Measurements from ENCODE around the gene GID8.

GID8 gene

GRCh38 chr20:62969179-62969760, 31.3 kb downstream of the GID8 start:
- Histone ChIP-seq H3K9me3 (ENCODE audit: control insufficient read depth, low read length) (no peaks in the 10 kb centered on the region), H3K36me3 (ENCODE audit: control insufficient read depth, insufficient read depth, low read length) (no peaks in the 10 kb centered on the region), H3K4me3 (ENCODE audit: insufficient read depth, low read depth, low read length, poor library complexity, severe bottlenecking) (no peak overlapping the region), H3K4me1 (ENCODE audit: control insufficient read depth, insufficient read depth, low read length, poor library complexity, severe bottlenecking) (peaks cover 12% of the 10 kb centered on the region), H3K27ac (ENCODE audit: insufficient read depth, low read length, poor library complexity, severe bottlenecking) (no peak overlapping the region), H3K27me3 (replicated peaks; ENCODE audit: control insufficient read depth, insufficient read depth, low read length, poor library complexity, severe bottlenecking) (peaks cover 15% of the 10 kb centered on the region)
- no peak for DNase-seq

GRCh38 chr20:62969939-62970306, 32.0 kb downstream of the GID8 start:
- no peak overlapping the region for H3K27ac ChIP-seq (ENCODE audit: insufficient read depth, low read length, poor library complexity, severe bottlenecking)
- no peak for DNase-seq
- peaks cover 19% of the 10 kb centered on the region for H3K27me3 ChIP-seq (replicated peaks; ENCODE audit: control insufficient read depth, insufficient read depth, low read length, poor library complexity, severe bottlenecking)
- no peaks in the 10 kb centered on the region for H3K9me3 ChIP-seq (ENCODE audit: control insufficient read depth, low read length)
- peaks cover 12% of the 10 kb centered on the region for H3K4me1 ChIP-seq (ENCODE audit: control insufficient read depth, insufficient read depth, low read length, poor library complexity, severe bottlenecking)
- no peak overlapping the region for H3K4me3 ChIP-seq (ENCODE audit: insufficient read depth, low read depth, low read length, poor library complexity, severe bottlenecking)
- no peaks in the 10 kb centered on the region for H3K36me3 ChIP-seq (ENCODE audit: control insufficient read depth, insufficient read depth, low read length)

- Histone ChIP-seq H3K36me3 (ENCODE audit: control insufficient read depth, insufficient read depth, low read length) (no peaks in the 10 kb centered on the region), H3K9me3 (ENCODE audit: control insufficient read depth, low read length) (no peaks in the 10 kb centered on the region), H3K4me3 (ENCODE audit: insufficient read depth, low read depth, low read length, poor library complexity, severe bottlenecking) (no peak overlapping the region), H3K27ac (ENCODE audit: insufficient read depth, low read length, poor library complexity, severe bottlenecking) (no peak overlapping the region), H3K27me3 (replicated peaks; ENCODE audit: control insufficient read depth, insufficient read depth, low read length, poor library complexity, severe bottlenecking) (peaks cover 23% of the 10 kb centered on the region), H3K4me1 (ENCODE audit: control insufficient read depth, insufficient read depth, low read length, poor library complexity, severe bottlenecking) (peaks cover 12% of the 10 kb centered on the region)
- no peak for DNase-seq
Observed at GRCh38 chr20:62970307-62971210, 32.6 kb downstream of the GID8 start.

- peaks cover 23% of the 10 kb centered on the region for H3K27me3 ChIP-seq (replicated peaks; ENCODE audit: control insufficient read depth, insufficient read depth, low read length, poor library complexity, severe bottlenecking)
- peaks cover 12% of the 10 kb centered on the region for H3K4me1 ChIP-seq (ENCODE audit: control insufficient read depth, insufficient read depth, low read length, poor library complexity, severe bottlenecking)
- H3K4me3 ChIP-seq (ENCODE audit: insufficient read depth, low read depth, low read length, poor library complexity, severe bottlenecking), result no peak overlapping the region
- DNase-seq, result no peak
- H3K36me3 ChIP-seq (ENCODE audit: control insufficient read depth, insufficient read depth, low read length), result no peaks in the 10 kb centered on the region
- H3K27ac ChIP-seq (ENCODE audit: insufficient read depth, low read length, poor library complexity, severe bottlenecking), result no peak overlapping the region
- H3K9me3 ChIP-seq (ENCODE audit: control insufficient read depth, low read length), result no peaks in the 10 kb centered on the region
Observed at GRCh38 chr20:62971211-62971949, 33.4 kb downstream of the GID8 start.

- no peaks in the 10 kb centered on the region for H3K9me3 ChIP-seq (ENCODE audit: control insufficient read depth, low read length)
- peaks cover 23% of the 10 kb centered on the region for H3K27me3 ChIP-seq (replicated peaks; ENCODE audit: control insufficient read depth, insufficient read depth, low read length, poor library complexity, severe bottlenecking)
- no peak overlapping the region for H3K27ac ChIP-seq (ENCODE audit: insufficient read depth, low read length, poor library complexity, severe bottlenecking)
- DNase-seq, result peak; percentile 67 to 72 (median 69)
- H3K36me3 ChIP-seq (ENCODE audit: control insufficient read depth, insufficient read depth, low read length), result no peaks in the 10 kb centered on the region
- H3K4me1 ChIP-seq (ENCODE audit: control insufficient read depth, insufficient read depth, low read length, poor library complexity, severe bottlenecking), result peaks cover 13% of the 10 kb centered on the region
- H3K4me3 ChIP-seq (ENCODE audit: insufficient read depth, low read depth, low read length, poor library complexity, severe bottlenecking), result peak overlapping the region; percentile 21
Observed at GRCh38 chr20:62971950-62972844, 34.2 kb downstream of the GID8 start.

GRCh38 chr20:62972845-62973745, 35.1 kb downstream of the GID8 start:
- Histone ChIP-seq H3K27ac (ENCODE audit: insufficient read depth, low read length, poor library complexity, severe bottlenecking) (no peak overlapping the region), H3K9me3 (ENCODE audit: control insufficient read depth, low read length) (no peaks in the 10 kb centered on the region), H3K4me3 (ENCODE audit: insufficient read depth, low read depth, low read length, poor library complexity, severe bottlenecking) (peak overlapping the region; percentile 21), H3K36me3 (ENCODE audit: control insufficient read depth, insufficient read depth, low read length) (no peaks in the 10 kb centered on the region), H3K27me3 (replicated peaks; ENCODE audit: control insufficient read depth, insufficient read depth, low read length, poor library complexity, severe bottlenecking) (peaks cover 26% of the 10 kb centered on the region), H3K4me1 (ENCODE audit: control insufficient read depth, insufficient read depth, low read length, poor library complexity, severe bottlenecking) (peaks cover 21% of the 10 kb centered on the region)
- DNase-seq, result no peak

GRCh38 chr20:62975251-62975760, 37.4 kb downstream of the GID8 start:
- H3K4me1 ChIP-seq (ENCODE audit: control insufficient read depth, insufficient read depth, low read length, poor library complexity, severe bottlenecking), result peaks cover 38% of the 10 kb centered on the region
- no peaks in the 10 kb centered on the region for H3K9me3 ChIP-seq (ENCODE audit: control insufficient read depth, low read length)
- peaks cover 48% of the 10 kb centered on the region for H3K27me3 ChIP-seq (replicated peaks; ENCODE audit: control insufficient read depth, insufficient read depth, low read length, poor library complexity, severe bottlenecking)
- no peak overlapping the region for H3K27ac ChIP-seq (ENCODE audit: insufficient read depth, low read length, poor library complexity, severe bottlenecking)
- H3K4me3 ChIP-seq (ENCODE audit: insufficient read depth, low read depth, low read length, poor library complexity, severe bottlenecking), result no peak overlapping the region
- no peak for DNase-seq
- H3K36me3 ChIP-seq (ENCODE audit: control insufficient read depth, insufficient read depth, low read length), result no peaks in the 10 kb centered on the region

GRCh38 chr20:62975812-62976508, 38.0 kb downstream of the GID8 start:
- H3K36me3 ChIP-seq (ENCODE audit: control insufficient read depth, insufficient read depth, low read length), result no peaks in the 10 kb centered on the region
- H3K27me3 ChIP-seq (replicated peaks; ENCODE audit: control insufficient read depth, insufficient read depth, low read length, poor library complexity, severe bottlenecking), result peaks cover 54% of the 10 kb centered on the region
- H3K4me1 ChIP-seq (ENCODE audit: control insufficient read depth, insufficient read depth, low read length, poor library complexity, severe bottlenecking), result peaks cover 43% of the 10 kb centered on the region
- H3K27ac ChIP-seq (ENCODE audit: insufficient read depth, low read length, poor library complexity, severe bottlenecking), result no peak overlapping the region
- DNase-seq, result no peak
- no peak overlapping the region for H3K4me3 ChIP-seq (ENCODE audit: insufficient read depth, low read depth, low read length, poor library complexity, severe bottlenecking)
- H3K9me3 ChIP-seq (ENCODE audit: control insufficient read depth, low read length), result no peaks in the 10 kb centered on the region

Data from effector memory CD4-positive, alpha-beta T cell (primary cell).